Sigmoid colon (tissue), 7 donors: ENCODE data around the gene INTS4. TPM values are rescaled to one million over a fixed set of nuclear protein-coding genes. Genes with fewer than 3 reads are reported as not detected.
"Not testable (repeated sequence)": the region's sequence is repeated elsewhere in the genome, so short reads cannot be mapped to it uniquely, and the experiment has no call there.

ENCODE experiments used
- DNase-seq: peaks from one replicate; pipeline ENCODE4 v3.0.0-alpha.2; 2019
- H3K27ac ChIP-seq, 4 donors: fragments of 200-600 bp; sonication (generic); one replicate each; pipeline ENCODE4 v1.5.1; 2016 to 2019; ENCODE audit warnings: mild to moderate bottlenecking in 1 of 4
- H3K27me3 ChIP-seq, 3 donors: fragments of 200-600 bp; sonication (generic); one replicate each; pipeline ENCODE4 v1.5.1; 2019; ENCODE audit warnings: mild to moderate bottlenecking in 1 of 3
- H3K36me3 ChIP-seq, 4 donors: fragments of 200-600 bp; sonication (generic); one replicate each; pipeline ENCODE4 v1.5.1; 2016 to 2019
- H3K4me1 ChIP-seq, 4 donors: fragments of 200-600 bp; sonication (generic); one replicate each; pipeline ENCODE4 v1.5.1; 2017 to 2019
- H3K4me3 ChIP-seq, 4 donors: fragments of 200-600 bp; sonication (generic); one replicate each; pipeline ENCODE4 v1.5.1; 2017 to 2019; ENCODE audit warnings: mild to moderate bottlenecking in 2 of 4, moderate library complexity in 1 of 4
- H3K9me3 ChIP-seq, 4 donors: fragments of 200-600 bp in 3 of 4; sonication (generic) in 3 of 4; one replicate each; pipeline versions ENCODE4 v1.5.1 to v1.6.1; 2013 to 2019
- CTCF ChIP-seq, 4 experiments: fragments of 450-650 bp in 3 of 4; fragments of 200-600 bp in 1 of 4; IDR thresholded peaks; one replicate each; pipeline ENCODE4 v1.5.1; 2016 to 2019; ENCODE audit warnings: antibody characterized with exemption in 4 of 4, mild to moderate bottlenecking in 3 of 4, moderate library complexity in 2 of 4
- EP300 ChIP-seq, 4 donors: sonication (generic); formaldehyde crosslinking; IDR thresholded peaks; one replicate each; pipeline ENCODE4 v1.6.1; 2017; ENCODE audit warnings: antibody characterized with exemption in 4 of 4
- POLR2A ChIP-seq, 2 donors: fragments of 450-650 bp; IDR thresholded peaks; one replicate each; pipeline ENCODE4 v1.6.1; 2016; ENCODE audit warnings: antibody characterized with exemption in 2 of 2, mild to moderate bottlenecking in 2 of 2, moderate library complexity in 2 of 2
- POLR2AphosphoS5 ChIP-seq, 4 donors: sonication (generic); formaldehyde crosslinking; IDR thresholded peaks; one replicate each; pipeline ENCODE4 v1.6.1; 2017; ENCODE audit warnings: antibody characterized with exemption in 4 of 4
- WGBS, 2 donors: extraction: QIAGEN DNeasy Blood & Tissue Kit; methylation state at CpG; one replicate each; pipeline ENCODE4 v1.1.7; 2013; 5-methylcytosine and 5-hydroxymethylcytosine counted together
- intact Hi-C: fragments of 100-400 bp; cut with DNase I; formaldehyde crosslinking; loops from one replicate; pipeline ENCODE4 v1.15.1; 2023
- polyA plus RNA-seq, 3 donors: library from polyadenylated mRNA; stranded (reverse); fragments of 200-250 nt; gene quantifications; one replicate each; pipeline ENCODE4 v1.2.3, GENCODE V29; 2013
- total RNA-seq, 4 donors: library from RNA; depleted of rRNA; stranded (reverse); fragments of >200 nt; gene quantifications; one replicate each; pipeline ENCODE4 v1.1.0, GENCODE V29; 2016
- donor health status: healthy with polysubstance abuse.
- donor health status: Bipolar disorder and iron deficiency.
- donor health status: healthy.

Gene INTS4
- total and polyA plus RNA-seq, 7 donors: 11.1 to 32.1 (median 26.3) TPM

DNA sequence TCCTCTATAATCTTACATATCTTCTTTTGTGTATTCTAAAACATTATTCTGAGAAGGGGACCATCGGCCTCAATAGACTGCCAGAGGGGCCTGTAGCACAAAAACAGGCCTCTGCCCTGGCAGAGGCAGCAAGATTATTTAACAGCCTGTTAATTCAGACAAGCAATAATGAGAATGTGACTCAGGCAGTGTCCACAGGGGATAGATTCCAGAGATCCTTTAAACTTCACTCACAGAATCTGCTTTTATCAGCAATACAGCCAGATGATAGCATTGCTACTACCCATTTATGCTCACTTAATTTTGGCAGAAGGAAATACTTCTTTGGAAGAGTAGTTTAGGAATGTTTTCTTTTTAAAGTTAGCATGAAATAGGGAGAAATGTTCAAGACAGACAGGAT, 128.7 kb downstream of the INTS4 start:
- no peak for TF ChIP-seq POLR2AphosphoS5 (IDR thresholded peaks at IDR 0.05)
- no peak for TF ChIP-seq CTCF (IDR thresholded peaks at IDR 0.05)
- no peak for TF ChIP-seq POLR2A (IDR thresholded peaks at IDR 0.05)
- no peak for TF ChIP-seq EP300 (IDR thresholded peaks at IDR 0.05)
- H3K4me3 ChIP-seq: no peak overlapping the region
- peak overlapping the region in 2 of 4 donors; percentile 2 to 14 for H3K27ac ChIP-seq
- DNase-seq: no peak
- peaks cover 0 to 35% (median 6%) of the 10 kb centered on the region in 4 donors for H3K36me3 ChIP-seq
- H3K4me1 ChIP-seq: peaks cover 0 to 8% (median 0%) of the 10 kb centered on the region in 4 donors
- 88 to 97% methylated on average over 1 of the region's 1 CpG for WGBS, 2 donors
- no peaks in the 10 kb centered on the region for H3K9me3 ChIP-seq
- no peaks in the 10 kb centered on the region for H3K27me3 ChIP-seq
- intact Hi-C loops: no loop called here

DNA sequence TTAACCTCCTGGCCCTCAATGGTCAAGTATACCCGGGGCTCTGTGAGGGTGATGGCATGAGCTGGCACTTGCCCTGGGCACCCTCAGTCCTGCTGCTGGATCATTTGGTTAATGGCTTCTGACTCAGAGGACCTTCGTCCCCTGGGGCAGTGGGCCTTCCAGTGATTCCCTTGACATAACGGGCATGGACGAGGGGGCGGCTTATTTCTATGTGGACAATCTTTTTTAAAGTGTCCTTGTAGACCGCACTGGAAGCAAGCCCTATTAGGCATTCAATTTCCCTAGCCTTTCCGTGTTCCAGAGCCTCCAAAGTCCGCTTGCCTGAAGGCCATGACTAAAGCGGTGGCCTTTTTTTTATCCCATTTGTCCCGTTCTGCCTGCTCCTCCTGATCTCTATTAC, 133.0 kb downstream of the INTS4 start:
- H3K4me3 ChIP-seq, H3K4me1 ChIP-seq, H3K9me3 ChIP-seq, H3K27me3 ChIP-seq, H3K27ac ChIP-seq, DNase-seq, intact Hi-C loops: not testable (repeated sequence)
- peaks cover 0 to 33% (median 11%) of the 10 kb centered on the region in 4 donors for H3K36me3 ChIP-seq
- WGBS, 2 donors: 94 to 96% methylated on average over 10 of the region's 10 CpGs

DNA sequence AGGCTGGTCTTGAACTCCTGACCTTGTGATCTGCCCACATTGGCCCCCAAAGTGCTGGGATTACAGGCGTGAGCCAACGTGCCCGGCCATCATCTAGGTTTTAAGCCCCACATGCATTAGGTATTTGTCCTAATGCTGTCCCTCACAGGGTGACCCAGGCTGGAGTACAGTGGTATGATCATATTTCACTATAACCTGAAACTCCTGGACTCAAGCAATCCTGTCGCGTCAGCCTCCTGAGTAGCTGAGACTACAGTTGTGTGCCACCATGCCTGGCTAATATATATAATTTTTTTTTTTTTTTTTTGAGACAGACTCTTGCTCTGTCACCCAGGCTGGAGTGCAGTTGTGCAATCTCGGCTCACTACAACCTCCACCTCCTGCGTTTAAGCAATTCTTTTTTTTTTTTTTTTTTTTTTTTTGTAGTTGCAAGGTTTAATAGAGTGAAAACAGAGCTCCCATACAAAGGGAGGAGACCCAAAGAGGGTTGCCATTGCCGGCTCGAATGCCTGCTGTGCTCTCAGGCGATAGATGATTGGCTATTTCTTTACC, 136.5 kb downstream of the INTS4 start:
- H3K4me1 ChIP-seq, H3K27ac ChIP-seq, H3K4me3 ChIP-seq, H3K9me3 ChIP-seq, intact Hi-C loops, H3K27me3 ChIP-seq, DNase-seq: not testable (repeated sequence)
- WGBS, 2 donors: 91 to 98% methylated on average over 10 of the region's 10 CpGs
- peaks cover 0 to 44% (median 19%) of the 10 kb centered on the region in 4 donors for H3K36me3 ChIP-seq

DNA sequence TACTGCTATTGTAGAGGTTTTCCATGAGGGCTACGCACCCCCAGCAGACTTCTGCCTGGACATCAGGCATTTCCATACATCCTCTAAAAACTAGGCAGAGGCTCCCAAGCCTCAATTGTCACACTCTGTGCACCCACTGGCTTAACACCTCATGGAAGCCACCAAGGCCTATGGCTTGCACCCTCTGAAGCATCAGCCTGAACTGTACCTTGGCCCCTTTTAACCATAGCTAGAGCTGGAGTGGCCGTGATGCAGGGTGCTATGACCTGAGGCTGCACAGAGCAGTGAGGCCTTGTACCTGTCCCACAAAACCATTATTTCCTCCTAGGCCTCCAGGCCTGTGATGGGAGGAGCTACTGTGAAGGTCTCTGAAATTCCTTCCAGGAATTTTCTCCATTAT, 139.6 kb downstream of the INTS4 start:
- Histone ChIP-seq H3K4me3 (no peak overlapping the region), H3K4me1 (peaks cover 0 to 6% (median 0%) of the 10 kb centered on the region in 4 donors), H3K27me3 (no peaks in the 10 kb centered on the region), H3K27ac (no peak overlapping the region), H3K9me3 (peaks cover 0 to 6% (median 0%) of the 10 kb centered on the region in 4 donors), H3K36me3 (peaks cover 0 to 47% (median 15%) of the 10 kb centered on the region in 4 donors)
- TF ChIP-seq EP300 (IDR thresholded peaks at IDR 0.05) (no peak), POLR2A (IDR thresholded peaks at IDR 0.05) (no peak)
- DNase-seq: no peak
- intact Hi-C loops: no loop called here
- WGBS, 2 donors: 95 to 99% methylated on average over 2 of the region's 2 CpGs

DNA sequence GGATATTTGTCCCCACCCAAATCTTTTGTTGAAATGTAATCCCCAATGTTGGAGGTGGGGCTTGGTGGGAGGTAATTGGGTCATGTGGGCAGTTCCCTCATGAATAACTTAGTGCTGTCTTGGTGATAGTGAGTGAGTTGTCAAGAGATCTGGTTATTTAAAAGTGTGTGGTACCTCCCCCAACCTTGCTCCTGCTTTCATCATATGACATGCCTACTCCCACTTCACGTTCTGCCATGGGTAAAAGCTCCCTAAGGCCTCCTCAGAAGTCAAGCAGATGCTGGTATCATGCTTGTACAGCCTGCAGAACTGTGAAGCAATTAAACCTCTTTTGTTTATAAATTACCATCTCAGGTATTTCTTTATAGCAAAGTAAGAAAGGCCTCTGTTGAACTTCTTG, 143.0 kb downstream of the INTS4 start:
- peaks cover 0 to 58% (median 10%) of the 10 kb centered on the region in 4 donors for H3K36me3 ChIP-seq

GRCh38 chr11:77843700-77844099, 150.8 kb downstream of the INTS4 start:
- H3K27ac ChIP-seq, DNase-seq, H3K27me3 ChIP-seq, H3K4me1 ChIP-seq, H3K9me3 ChIP-seq, intact Hi-C loops, H3K4me3 ChIP-seq: not testable (repeated sequence)
- H3K36me3 ChIP-seq: peaks cover 3 to 81% (median 16%) of the 10 kb centered on the region in 4 donors
- 92 to 94% methylated on average over 5 of the region's 5 CpGs for WGBS, 2 donors

More for the DNA sequence above, 143.0 kb downstream of the INTS4 start:
- intact Hi-C loops: no loop called here
- no peak for DNase-seq
- H3K4me1 ChIP-seq: peaks cover 0 to 6% (median 0%) of the 10 kb centered on the region in 4 donors
- no peak overlapping the region for H3K4me3 ChIP-seq
- no peaks in the 10 kb centered on the region for H3K27me3 ChIP-seq
- H3K27ac ChIP-seq: no peak overlapping the region
- WGBS, 2 donors: 72 to 87% methylated on average over 1 of the region's 1 CpG
- TF ChIP-seq POLR2A (IDR thresholded peaks at IDR 0.05): no peak
- no peak for TF ChIP-seq EP300 (IDR thresholded peaks at IDR 0.05)
- TF ChIP-seq POLR2AphosphoS5 (IDR thresholded peaks at IDR 0.05): no peak
- TF ChIP-seq CTCF (IDR thresholded peaks at IDR 0.05): no peak
- peaks cover 0 to 6% (median 0%) of the 10 kb centered on the region in 4 donors for H3K9me3 ChIP-seq
